Activated B cell treated with CpG ODN at 0.5 μM for 24 hours (primary cell): ENCODE data around the gene VEGFC. TPM values are rescaled to one million over a fixed set of nuclear protein-coding genes. Genes with fewer than 3 reads are reported as not detected.

Experiments
- ATAC-seq: fragments of 200-7000 bp; cut with Tn5 transposase; one replicate; pipeline ENCODE4 v1.10.0; 2021; ENCODE audit warnings: low read depth, mild to moderate bottlenecking, moderate library complexity
- CTCF ChIA-PET: fragments of 350-600 bp; sonication (Branson Sonifier 250); formaldehyde crosslinking; loops from one replicate; lab custom pipeline; 2021; ENCODE audit warnings: antibody characterized with exemption; lab: Charles Lee
- POLR2A ChIA-PET: fragments of 350-600 bp; sonication (Branson Sonifier 250); formaldehyde crosslinking; loops from one replicate; lab custom pipeline; 2021; ENCODE audit warnings: antibody characterized with exemption; lab: Charles Lee
- DNase-seq: peaks from one replicate; pipeline ENCODE4 v3.0.0; 2022
- H3K27ac Mint-ChIP-seq: one replicate; pipeline ENCODE4 v1.8.0; 2020; ENCODE audit warnings: mixed read lengths
- H3K27me3 Mint-ChIP-seq: one replicate; pipeline ENCODE4 v1.8.0; 2021; ENCODE audit warnings: mixed read lengths
- H3K36me3 Mint-ChIP-seq: one replicate; pipeline ENCODE4 v1.8.0; 2021; ENCODE audit warnings: low read depth, mixed read lengths
- H3K4me1 Mint-ChIP-seq: one replicate; pipeline ENCODE4 v1.8.0; 2021; ENCODE audit warnings: mixed read lengths
- H3K4me3 Mint-ChIP-seq: one replicate; pipeline ENCODE4 v1.8.0; 2020; ENCODE audit warnings: mild to moderate bottlenecking, mixed read lengths
- H3K9me3 Mint-ChIP-seq: one replicate; pipeline ENCODE4 v1.8.0; 2020; ENCODE audit warnings: mixed read lengths
- intact Hi-C: fragments of 100-400 bp; cut with micrococcal nuclease; formaldehyde crosslinking; loops from one replicate; pipeline ENCODE4 v1.15.1; 2024
- total RNA-seq: library from RNA; stranded (reverse); gene quantifications from 2 replicates; pipeline ENCODE4 v1.2.3, GENCODE V29; 2022
- TF ChIP-seq, protein P1 (sequence below): fragments of 200-600 bp; IDR thresholded peaks from one replicate; pipeline ENCODE4 v1.8.0; 2022; ENCODE audit warnings: antibody characterized with exemption, mild to moderate bottlenecking

VEGFC gene
- total RNA-seq, 1 donor from 2014 or later: not detected

DNA sequence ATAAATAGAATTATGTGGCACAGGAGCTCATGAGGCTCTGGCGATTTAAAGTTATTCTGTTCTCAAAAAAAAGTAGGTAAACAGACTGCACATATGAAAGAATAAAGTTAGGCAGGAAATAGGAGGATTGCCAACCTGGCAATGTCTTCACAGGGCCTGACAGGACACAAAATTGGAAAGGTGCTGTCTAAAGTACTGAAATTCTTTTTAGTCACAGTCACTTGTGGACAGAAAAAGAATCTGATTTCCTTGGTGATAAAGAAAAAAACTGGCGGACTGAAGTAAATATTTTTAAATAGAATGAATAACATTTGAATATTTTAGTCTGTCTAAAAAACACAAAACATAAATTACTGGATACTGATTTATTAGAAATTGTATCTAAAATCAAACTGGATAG lies 124.4 kb downstream of the VEGFC start:
- intact Hi-C loops: no loop called here
- Mint-ChIP-seq H3K4me1 (no peaks in the 10 kb centered on the region), H3K27ac (no peak overlapping the region), H3K27me3 (no peaks in the 10 kb centered on the region), H3K36me3 (no peaks in the 10 kb centered on the region), H3K9me3 (no peaks in the 10 kb centered on the region), H3K4me3 (no peak overlapping the region)
- no peak for ATAC-seq
- TF ChIP-seq, protein P1, sequence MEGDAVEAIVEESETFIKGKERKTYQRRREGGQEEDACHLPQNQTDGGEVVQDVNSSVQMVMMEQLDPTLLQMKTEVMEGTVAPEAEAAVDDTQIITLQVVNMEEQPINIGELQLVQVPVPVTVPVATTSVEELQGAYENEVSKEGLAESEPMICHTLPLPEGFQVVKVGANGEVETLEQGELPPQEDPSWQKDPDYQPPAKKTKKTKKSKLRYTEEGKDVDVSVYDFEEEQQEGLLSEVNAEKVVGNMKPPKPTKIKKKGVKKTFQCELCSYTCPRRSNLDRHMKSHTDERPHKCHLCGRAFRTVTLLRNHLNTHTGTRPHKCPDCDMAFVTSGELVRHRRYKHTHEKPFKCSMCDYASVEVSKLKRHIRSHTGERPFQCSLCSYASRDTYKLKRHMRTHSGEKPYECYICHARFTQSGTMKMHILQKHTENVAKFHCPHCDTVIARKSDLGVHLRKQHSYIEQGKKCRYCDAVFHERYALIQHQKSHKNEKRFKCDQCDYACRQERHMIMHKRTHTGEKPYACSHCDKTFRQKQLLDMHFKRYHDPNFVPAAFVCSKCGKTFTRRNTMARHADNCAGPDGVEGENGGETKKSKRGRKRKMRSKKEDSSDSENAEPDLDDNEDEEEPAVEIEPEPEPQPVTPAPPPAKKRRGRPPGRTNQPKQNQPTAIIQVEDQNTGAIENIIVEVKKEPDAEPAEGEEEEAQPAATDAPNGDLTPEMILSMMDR: no peak
- POLR2A ChIA-PET: no interaction called here
- DNase-seq: no peak
- CTCF ChIA-PET: no interaction called here

DNA sequence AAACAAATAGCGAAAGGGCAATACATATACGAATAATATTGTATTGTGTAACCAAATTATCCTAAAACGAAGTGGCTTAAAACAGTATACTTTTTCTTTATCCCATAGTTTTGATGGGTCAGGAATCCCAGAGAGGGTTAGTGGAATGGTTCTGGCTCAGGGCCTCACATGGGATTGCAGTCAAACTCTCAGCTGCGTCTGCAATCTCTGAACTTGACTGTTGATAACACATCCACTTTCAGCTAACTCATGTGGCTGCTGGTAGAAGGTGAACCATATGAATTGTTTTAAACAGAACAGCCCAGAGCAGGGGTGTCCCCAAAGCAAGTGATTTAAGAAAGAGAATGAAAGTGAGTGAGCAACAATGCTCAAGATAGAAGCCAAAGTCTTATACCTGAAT lies 127.8 kb downstream of the VEGFC start:
- POLR2A ChIA-PET: no interaction called here
- TF ChIP-seq, protein P1: no peak
- Mint-ChIP-seq H3K9me3 (no peaks in the 10 kb centered on the region), H3K4me3 (no peak overlapping the region), H3K4me1 (no peaks in the 10 kb centered on the region), H3K36me3 (no peaks in the 10 kb centered on the region), H3K27ac (no peak overlapping the region), H3K27me3 (no peaks in the 10 kb centered on the region)
- DNase-seq (no peak), ATAC-seq (no peak)
- CTCF ChIA-PET: no interaction called here
- intact Hi-C loops: no loop called here

DNA sequence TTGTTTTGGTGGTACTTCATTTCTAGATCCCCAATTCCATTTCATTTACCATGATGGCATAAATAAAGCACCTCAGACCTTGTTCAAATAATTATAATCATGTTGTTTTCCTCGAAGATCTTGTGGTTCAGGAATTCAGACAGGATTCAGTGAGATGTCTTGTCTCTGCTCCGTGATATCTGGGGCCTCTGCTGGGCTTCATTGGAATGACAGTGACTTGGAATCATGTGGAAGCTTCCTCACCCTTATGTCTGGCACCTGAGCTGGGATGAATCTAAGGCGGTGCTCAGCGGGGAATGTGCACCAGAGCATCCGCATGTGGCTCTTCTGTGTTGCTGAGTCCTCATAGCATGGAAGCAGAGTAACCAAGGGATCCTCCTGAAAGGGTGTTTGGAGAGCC lies 132.2 kb downstream of the VEGFC start:
- H3K36me3 Mint-ChIP-seq: no peaks in the 10 kb centered on the region
- intact Hi-C loops: no loop called here
- no peaks in the 10 kb centered on the region for H3K9me3 Mint-ChIP-seq
- DNase-seq (no peak), ATAC-seq (no peak)
- ChIA-PET POLR2A (no interaction called here), CTCF (no interaction called here)
- no peak overlapping the region for H3K27ac Mint-ChIP-seq
- H3K4me3 Mint-ChIP-seq: no peak overlapping the region
- TF ChIP-seq, protein P1: no peak
- no peaks in the 10 kb centered on the region for H3K27me3 Mint-ChIP-seq
- H3K4me1 Mint-ChIP-seq: no peaks in the 10 kb centered on the region

DNA sequence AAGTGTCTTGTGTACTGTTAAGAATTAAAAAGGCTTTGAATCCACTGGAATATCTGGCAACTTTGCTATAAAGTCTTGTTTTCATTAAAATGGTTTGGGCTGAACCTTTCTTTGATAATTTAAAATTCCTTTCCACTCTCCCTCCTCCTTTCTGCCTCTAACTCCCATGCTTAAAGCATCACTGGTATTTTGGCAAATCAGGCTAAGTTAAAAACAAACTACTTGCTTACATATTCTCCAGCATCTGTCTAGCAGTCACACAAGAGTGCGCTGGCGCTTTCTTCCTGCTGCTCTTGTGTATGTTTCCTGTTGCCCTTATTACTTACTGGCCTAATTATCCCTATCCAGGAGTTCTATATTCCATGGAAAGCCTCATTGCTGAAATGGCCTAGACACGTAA lies 136.6 kb downstream of the VEGFC start:
- TF ChIP-seq, protein P1: no peak
- DNase-seq (no peak), ATAC-seq (no peak)
- intact Hi-C loops: no loop called here
- H3K27me3 Mint-ChIP-seq: no peaks in the 10 kb centered on the region
- POLR2A ChIA-PET: no interaction called here
- no peak overlapping the region for H3K4me3 Mint-ChIP-seq
- H3K4me1 Mint-ChIP-seq: no peaks in the 10 kb centered on the region
- H3K36me3 Mint-ChIP-seq: no peaks in the 10 kb centered on the region
- H3K9me3 Mint-ChIP-seq: no peaks in the 10 kb centered on the region
- H3K27ac Mint-ChIP-seq: no peak overlapping the region
- CTCF ChIA-PET: no interaction called here

DNA sequence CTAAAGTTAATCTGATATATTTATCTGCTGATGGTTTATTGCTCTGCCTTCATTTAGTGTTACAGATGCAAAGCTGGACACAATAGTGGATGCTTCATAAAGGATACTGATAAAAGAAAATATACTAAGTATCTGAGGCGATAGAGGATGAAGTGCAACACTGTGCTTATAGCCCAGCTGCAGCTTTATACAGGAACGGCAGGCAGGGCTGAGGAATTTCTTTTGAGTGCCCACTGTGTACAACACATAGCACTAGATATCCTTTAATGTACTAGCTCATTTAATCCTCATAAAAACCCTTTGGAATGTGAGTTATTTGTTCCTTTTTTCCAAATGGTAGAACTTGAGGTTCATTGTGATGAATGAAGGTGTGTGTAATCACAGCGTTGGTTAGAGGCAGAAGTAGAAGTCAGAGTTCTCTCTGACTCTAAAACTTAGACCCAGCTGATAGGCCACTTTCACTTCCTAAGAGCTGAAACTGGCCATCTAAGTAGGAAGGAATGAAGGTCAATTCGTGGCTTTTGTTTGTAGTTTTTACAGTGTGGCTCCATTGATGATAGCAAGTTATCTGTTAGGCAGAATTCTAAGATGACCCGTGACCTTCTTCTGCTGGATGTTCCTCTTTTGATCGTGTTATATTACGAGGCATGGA lies 138.0 kb downstream of the VEGFC start:
- ChIA-PET POLR2A (no interaction called here), CTCF (no interaction called here)
- TF ChIP-seq, protein P1: no peak
- Mint-ChIP-seq H3K9me3 (no peaks in the 10 kb centered on the region), H3K36me3 (no peaks in the 10 kb centered on the region), H3K27me3 (no peaks in the 10 kb centered on the region), H3K4me3 (no peak overlapping the region), H3K27ac (no peak overlapping the region), H3K4me1 (no peaks in the 10 kb centered on the region)
- ATAC-seq (no peak), DNase-seq (no peak)
- intact Hi-C loops: no loop called here
